HG03378 (cell line): Measurements from ENCODE around the gene RAB1B.

Source experiments
- ATAC-seq: cut with Tn5 transposase; IDR thresholded peaks from one replicate; pipeline ENCODE4 v1.9.1; 2021; ENCODE audit warnings: mild to moderate bottlenecking, moderate library complexity; ENCODE audit not compliant: unreplicated experiment

Gene RAB1B

GRCh38 chr11:66282468-66283455, 14.3 kb downstream of the RAB1B start:
- peak; percentile 63 for ATAC-seq

- ATAC-seq = no peak
Observed at GRCh38 chr11:66283461-66284105, 15.1 kb downstream of the RAB1B start.

GRCh38 chr11:66284526-66285078, 16.2 kb downstream of the RAB1B start:
- ATAC-seq = no peak

DNA sequence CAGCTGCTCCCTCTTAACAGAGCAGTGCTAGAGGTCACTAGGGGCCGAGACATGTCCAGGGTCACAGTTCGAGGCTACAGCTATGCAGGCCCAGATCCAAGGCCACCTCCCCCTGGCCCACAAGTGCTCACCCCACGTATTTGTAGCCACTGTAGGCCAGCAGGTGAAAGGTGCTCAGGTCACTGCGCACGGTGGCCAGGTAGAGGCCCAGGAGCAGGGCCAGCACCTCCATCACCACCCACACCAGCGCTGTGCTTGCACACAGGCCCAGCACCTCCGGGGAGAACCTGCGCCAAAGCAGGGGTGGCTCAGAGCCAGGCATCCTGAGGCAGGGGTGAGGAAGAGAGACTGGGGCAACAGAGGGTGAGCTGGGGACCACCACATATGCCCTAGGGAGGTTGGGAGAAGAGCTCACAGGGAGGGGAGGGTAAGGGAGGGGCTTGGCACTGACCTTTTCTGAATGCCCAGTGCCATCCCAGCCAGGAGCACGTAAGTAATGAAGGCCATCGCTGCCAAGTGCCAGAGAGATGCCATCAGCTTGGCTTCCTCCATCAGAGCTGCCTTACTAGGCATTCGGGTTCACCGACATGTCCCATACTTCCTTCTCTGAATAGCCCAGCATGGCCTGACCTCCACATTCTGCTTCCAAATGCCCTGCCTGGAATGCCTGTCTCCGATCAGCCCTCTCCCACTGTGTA, 17.0 kb downstream of the RAB1B start:
- no peak for ATAC-seq

GRCh38 chr11:66286699-66287098, 18.3 kb downstream of the RAB1B start:
- ATAC-seq = no peak

- no peak for ATAC-seq
Observed at GRCh38 chr11:66287211-66287888, 18.9 kb downstream of the RAB1B start.

GRCh38 chr11:66287889-66288670, 19.6 kb downstream of the RAB1B start:
- ATAC-seq = no peak

DNA sequence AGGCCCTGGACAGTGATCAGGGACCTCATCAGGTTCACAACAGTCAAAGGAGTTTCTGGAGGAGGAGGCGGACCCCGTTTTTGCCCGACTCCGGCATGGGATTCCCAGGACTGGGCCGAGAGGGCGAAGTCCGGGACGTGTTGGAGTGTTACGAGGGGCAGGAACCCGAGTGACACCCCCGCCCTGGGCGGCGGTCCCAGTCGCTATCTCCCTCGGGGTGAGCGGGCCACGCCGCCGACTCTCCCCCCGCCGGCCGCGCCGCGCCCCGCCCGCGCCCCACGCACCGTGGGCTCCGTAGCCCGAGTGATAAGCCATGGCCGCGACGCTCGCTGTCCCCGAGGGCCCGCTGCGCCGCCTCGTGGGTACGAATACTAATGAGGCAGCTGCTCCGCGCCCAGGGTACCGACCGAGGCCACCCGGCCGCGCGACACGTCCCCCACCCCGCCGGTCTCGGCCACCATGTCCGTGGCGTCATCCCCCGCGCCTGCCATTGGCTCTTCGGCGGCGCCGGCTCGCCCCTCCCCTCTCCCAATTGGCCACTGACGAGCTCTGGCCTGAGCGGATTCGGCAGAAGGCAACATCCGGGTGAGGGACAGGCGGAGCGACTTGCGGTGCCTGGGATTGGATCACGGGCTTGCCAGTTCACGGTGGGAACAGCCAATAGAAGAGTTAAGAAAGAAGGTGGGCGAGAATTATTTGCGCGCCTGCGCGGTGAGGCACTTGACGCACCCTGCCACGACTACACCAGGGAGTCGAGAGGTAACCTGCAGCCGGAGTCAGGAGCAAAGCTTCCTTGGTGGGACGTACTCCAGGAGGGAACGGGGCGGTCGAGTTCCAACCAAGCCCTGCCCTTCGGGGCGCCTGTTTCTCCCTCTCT, 20.5 kb downstream of the RAB1B start, which contains the start of gene YIF1A:
TSS of gene YIF1A (minus strand) at position 473 of the 877 bp plus-strand sequence. CDS start at position 315, 158 bp downstream.
- ATAC-seq = peak; percentile 90

DNA sequence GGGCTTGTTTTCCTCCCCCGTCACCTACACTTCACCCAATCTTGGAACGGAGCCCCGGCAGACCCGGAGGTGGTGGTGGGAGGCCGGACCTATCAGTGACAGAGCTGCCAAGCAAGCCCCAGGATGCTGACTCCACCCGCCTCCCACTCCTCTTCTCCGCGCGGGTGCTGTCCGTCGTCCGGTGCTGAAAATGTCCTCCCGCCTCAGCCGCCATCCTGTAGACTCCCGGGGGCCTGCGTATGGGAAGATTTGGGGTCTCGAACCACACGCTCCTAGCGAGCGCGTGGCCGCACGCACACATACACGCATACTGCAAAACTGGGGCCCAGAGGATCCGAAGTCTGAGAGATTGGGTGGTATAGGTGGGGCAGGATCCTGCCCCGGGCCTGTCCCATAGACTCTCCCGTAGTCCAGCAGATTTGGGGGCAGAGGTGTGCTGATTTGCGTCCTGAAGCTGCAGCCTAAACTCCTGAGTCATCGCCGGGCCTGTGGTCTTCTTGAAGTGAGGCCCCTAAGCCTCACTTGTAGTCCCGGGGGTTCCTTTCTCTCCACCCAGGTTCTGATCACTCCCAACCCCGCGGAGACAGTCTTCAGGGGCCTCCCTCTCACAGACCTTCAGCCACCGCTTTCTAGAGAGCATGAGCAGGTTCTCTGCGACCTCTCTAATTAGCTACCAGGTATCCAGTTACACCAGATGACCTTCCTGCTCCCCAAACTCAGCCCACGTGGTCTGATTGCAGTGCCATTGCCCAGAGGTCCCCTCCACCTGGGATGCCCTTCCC, 21.3 kb downstream of the RAB1B start:
- ATAC-seq = peak; percentile 24

DNA sequence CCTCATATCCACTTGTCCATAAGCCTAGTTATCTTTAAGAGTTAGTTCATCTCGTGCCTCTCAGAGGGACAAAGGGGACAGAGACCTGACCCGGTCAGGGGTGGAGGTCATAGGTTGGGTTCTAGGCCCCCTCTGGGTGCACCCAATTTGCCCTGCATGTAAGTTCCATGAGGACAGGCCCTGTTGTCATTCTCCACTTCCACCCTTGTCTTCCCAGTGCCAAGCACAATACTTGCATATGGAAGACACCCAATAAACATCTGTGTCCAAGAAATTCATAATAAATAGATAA, 21.8 kb downstream of the RAB1B start:
- ATAC-seq = no peak

GRCh38 chr11:66291303-66291705, 22.9 kb downstream of the RAB1B start:
- no peak for ATAC-seq

DNA sequence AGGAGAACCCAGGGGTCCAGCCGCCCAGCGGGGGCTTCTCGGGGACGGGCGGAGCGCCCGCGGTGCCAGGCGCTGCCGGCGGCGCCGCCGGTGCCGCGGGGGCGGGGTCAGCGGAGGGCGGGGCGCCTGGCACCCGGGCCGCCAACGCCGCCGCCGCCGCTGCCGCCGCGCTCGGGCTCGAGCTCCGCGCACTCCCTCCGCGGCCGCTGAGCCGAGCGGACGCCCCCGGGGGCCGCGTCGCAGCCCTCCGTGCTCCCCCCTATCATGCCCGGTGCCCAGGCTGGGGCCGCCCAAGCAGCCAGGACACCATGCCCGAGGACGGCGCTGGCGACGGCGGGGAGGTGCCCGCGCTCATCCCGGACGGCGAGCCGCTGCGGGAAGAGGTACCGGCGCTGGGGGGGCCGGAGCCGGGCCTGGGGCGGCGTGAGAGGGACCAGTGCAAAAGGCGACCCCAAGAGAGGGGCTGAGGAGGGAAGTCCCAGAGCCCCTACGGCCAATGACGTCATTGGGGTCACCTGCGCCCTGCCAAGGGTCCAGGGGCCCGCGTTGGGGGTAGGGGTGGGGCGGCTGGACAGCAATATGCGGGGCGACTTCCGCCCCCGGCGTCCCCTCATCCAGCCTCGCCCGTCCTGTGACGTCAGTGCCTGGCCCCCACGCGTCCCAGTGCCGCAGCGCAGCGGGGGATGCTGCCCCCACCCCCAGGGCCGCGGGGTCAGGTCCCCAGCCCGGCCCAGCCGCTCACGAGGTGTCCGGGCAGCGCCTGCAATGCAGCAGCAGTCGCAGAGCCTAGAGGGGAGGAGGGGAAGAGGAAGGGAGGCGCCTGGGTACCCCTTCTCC, 23.5 kb downstream of the RAB1B start, which contains the start of gene TMEM151A:
TSS of gene TMEM151A (plus strand) at position 189 of the 837 bp plus-strand sequence. CDS start at position 309, 120 bp downstream.
- ATAC-seq = no peak

DNA sequence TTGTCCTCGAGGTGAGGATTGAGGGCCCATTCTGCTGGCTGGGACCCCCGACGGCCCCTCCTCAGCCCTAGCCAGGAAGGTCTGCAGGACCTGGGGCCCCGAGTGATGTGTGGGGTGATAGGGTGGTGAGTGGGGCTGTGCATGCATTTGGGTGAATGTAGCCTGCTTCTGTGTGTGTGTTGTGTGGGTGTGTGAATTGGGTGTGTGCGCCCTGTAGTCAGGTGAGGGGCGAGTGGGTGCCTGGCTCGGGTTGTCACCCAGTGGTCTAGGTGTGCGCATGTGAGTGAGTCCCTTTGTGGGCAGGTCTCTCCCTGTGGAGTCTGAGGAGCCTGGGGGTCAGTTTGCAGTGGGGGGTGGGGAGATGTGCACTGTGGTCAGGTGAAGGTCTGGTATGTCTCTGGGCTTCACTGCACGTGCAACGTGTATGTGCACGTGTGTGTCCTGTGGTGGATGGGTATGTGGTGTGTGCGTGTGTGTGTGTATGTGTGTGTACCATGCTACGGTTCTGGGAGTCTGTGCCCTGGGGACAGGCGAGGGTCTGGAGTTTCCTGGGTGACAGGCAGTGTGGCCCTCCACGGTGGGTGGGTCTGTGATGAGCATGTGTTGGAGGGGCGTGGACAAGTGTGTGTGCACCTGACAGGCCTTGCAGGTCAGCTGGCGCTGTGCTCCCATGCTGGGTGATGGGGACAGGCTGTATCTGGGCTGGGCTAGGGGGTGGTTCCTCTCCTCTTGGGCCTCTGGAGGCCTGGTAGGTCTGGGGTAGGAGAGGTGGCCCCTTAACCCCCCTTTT, 24.3 kb downstream of the RAB1B start:
- ATAC-seq = no peak

- no peak for ATAC-seq
Observed at GRCh38 chr11:66293352-66293751, 24.9 kb downstream of the RAB1B start.

- ATAC-seq = no peak
Observed at GRCh38 chr11:66293777-66294625, 25.6 kb downstream of the RAB1B start.
